HEK293 (cell line): ENCODE data around the gene FBXO36.

Experiments used
- CTCF ChIA-PET: fragments of 350-600 bp; formaldehyde crosslinking; extraction: SDS; loops from one replicate; lab custom pipeline; 2021; ENCODE audit warnings: antibody characterized with exemption; lab: Yijun Ruan, JAX
- POLR2A ChIA-PET: fragments of 300-600 bp; formaldehyde crosslinking; extraction: SDS; loops from one replicate; lab custom pipeline; 2020; ENCODE audit warnings: antibody characterized with exemption, inconsistent platforms; lab: Yijun Ruan, JAX
- H3K27ac ChIP-seq: fragments of 200-500 bp; sonication (Bioruptor generic); 2 replicates; pipeline ENCODE4 v1.5.1; 2014; ENCODE audit warnings: low read depth, low read length, control low read depth, inconsistent platforms; ENCODE audit errors: extremely low read depth
- H3K36me3 ChIP-seq, 2 experiments: fragments of 200-500 bp in 1 of 2; sonication (Bioruptor generic) in 1 of 2; 1 replicate in 1 of 2; 2 replicates in 1 of 2; pipeline ENCODE4 v1.5.1; 2014 to 2017; ENCODE audit warnings: inconsistent platforms in 2 of 2, low read length in 2 of 2; ENCODE audit not compliant: control insufficient read depth in 2 of 2, insufficient read depth in 1 of 2
- H3K4me1 ChIP-seq: fragments of 200-500 bp; sonication (Bioruptor generic); 2 replicates; pipeline ENCODE4 v1.5.1; 2014; ENCODE audit warnings: mild to moderate bottlenecking, low read length, inconsistent platforms; ENCODE audit not compliant: control insufficient read depth, insufficient read depth
- H3K4me3 ChIP-seq: 2 replicates; pipeline ENCODE4 v1.5.1; 2011; ENCODE audit warnings: low read depth, mild to moderate bottlenecking, control low read depth, low read length, moderate library complexity
- H3K9me3 ChIP-seq: fragments of 200-500 bp; sonication (Bioruptor generic); 2 replicates; pipeline ENCODE4 v1.5.1; 2014; ENCODE audit warnings: low read depth, low read length, inconsistent platforms; ENCODE audit not compliant: control insufficient read depth, insufficient read depth
- EGR2 ChIP-seq: fragments of 450-650 bp; formaldehyde crosslinking; IDR thresholded peaks from 2 replicates; pipeline ENCODE4 v1.5.1; 2016; ENCODE audit warnings: low read depth, missing biosample characterization, missing genetic modification characterization
- GLIS2 ChIP-seq: fragments of 450-650 bp; formaldehyde crosslinking; IDR thresholded peaks from 2 replicates; pipeline ENCODE4 v1.5.1; 2016; ENCODE audit warnings: missing biosample characterization, missing genetic modification characterization
- KLF16 ChIP-seq: fragments of 450-650 bp; formaldehyde crosslinking; IDR thresholded peaks from 2 replicates; pipeline ENCODE4 v1.5.1; 2017; ENCODE audit warnings: missing biosample characterization, missing genetic modification characterization
- PRDM2 ChIP-seq: fragments of 450-650 bp; formaldehyde crosslinking; IDR thresholded peaks from 2 replicates; pipeline ENCODE4 v1.5.1; 2016; ENCODE audit warnings: missing biosample characterization, missing genetic modification characterization, borderline replicate concordance
- ZBTB21 ChIP-seq: fragments of 450-650 bp; formaldehyde crosslinking; IDR thresholded peaks from 2 replicates; pipeline ENCODE4 v1.5.1; 2017; ENCODE audit warnings: missing biosample characterization, missing genetic modification characterization
- ZBTB8A ChIP-seq: fragments of 450-650 bp; formaldehyde crosslinking; IDR thresholded peaks from 2 replicates; pipeline ENCODE4 v1.5.1; 2016; ENCODE audit warnings: missing biosample characterization, missing genetic modification characterization
- ZFHX2 ChIP-seq: fragments of 450-650 bp; formaldehyde crosslinking; conservative IDR thresholded peaks from 2 replicates; pipeline ENCODE4 v1.5.1; 2016; ENCODE audit warnings: missing biosample characterization, missing genetic modification characterization
- ZNF18 ChIP-seq: fragments of 450-650 bp; formaldehyde crosslinking; IDR thresholded peaks from 2 replicates; pipeline ENCODE4 v1.5.1; 2016; ENCODE audit warnings: missing biosample characterization, missing genetic modification characterization
- ZNF335 ChIP-seq: fragments of 450-650 bp; formaldehyde crosslinking; conservative IDR thresholded peaks from 2 replicates; pipeline ENCODE4 v1.5.1; 2016; ENCODE audit warnings: missing biosample characterization, missing genetic modification characterization
- ZNF391 ChIP-seq: fragments of 450-650 bp; formaldehyde crosslinking; IDR thresholded peaks from 2 replicates; pipeline ENCODE4 v1.5.1; 2016; ENCODE audit warnings: low read depth, missing biosample characterization, missing genetic modification characterization, borderline replicate concordance
- ZNF423 ChIP-seq: fragments of 450-650 bp; formaldehyde crosslinking; IDR thresholded peaks from 2 replicates; pipeline ENCODE4 v1.5.1; 2016; ENCODE audit warnings: missing biosample characterization, missing genetic modification characterization
- ZNF521 ChIP-seq: fragments of 450-650 bp; formaldehyde crosslinking; IDR thresholded peaks from 2 replicates; pipeline ENCODE4 v1.5.1; 2017; ENCODE audit warnings: missing biosample characterization, mild to moderate bottlenecking, missing genetic modification characterization
- ZNF654 ChIP-seq: fragments of 450-650 bp; formaldehyde crosslinking; IDR thresholded peaks from 2 replicates; pipeline ENCODE4 v1.5.1; 2016; ENCODE audit warnings: low read depth, missing biosample characterization, missing genetic modification characterization
- ZNF670 ChIP-seq: fragments of 450-650 bp; formaldehyde crosslinking; IDR thresholded peaks from 2 replicates; pipeline ENCODE4 v1.5.1; 2016; ENCODE audit warnings: missing biosample characterization, missing genetic modification characterization, low read depth
- ZNF768 ChIP-seq: fragments of 450-650 bp; formaldehyde crosslinking; IDR thresholded peaks from 2 replicates; pipeline ENCODE4 v1.5.1; 2018; ENCODE audit warnings: missing biosample characterization, mild to moderate bottlenecking, missing genetic modification characterization
- ZNF785 ChIP-seq: fragments of 450-650 bp; formaldehyde crosslinking; IDR thresholded peaks from 2 replicates; pipeline ENCODE4 v1.5.1; 2016; ENCODE audit warnings: missing biosample characterization, missing genetic modification characterization
- ZSCAN18 ChIP-seq: fragments of 450-650 bp; formaldehyde crosslinking; IDR thresholded peaks from 2 replicates; pipeline ENCODE4 v1.5.1; 2016; ENCODE audit warnings: missing biosample characterization, missing genetic modification characterization
- TF ChIP-seq, protein P1 (sequence below): fragments of 450-650 bp; formaldehyde crosslinking; optimal IDR thresholded peaks from 2 replicates; pipeline ENCODE3; 2016; ENCODE audit warnings: missing biosample characterization, mild to moderate bottlenecking, missing genetic modification characterization
- TF ChIP-seq, protein P2 (sequence below): fragments of 450-650 bp; formaldehyde crosslinking; IDR thresholded peaks from 2 replicates; pipeline ENCODE4 v1.5.1; 2016; ENCODE audit warnings: missing biosample characterization, missing genetic modification characterization
- TF ChIP-seq, protein P3 (sequence below): fragments of 450-650 bp; formaldehyde crosslinking; IDR thresholded peaks from 2 replicates; pipeline ENCODE4 v1.5.1; 2017; ENCODE audit warnings: missing biosample characterization, missing genetic modification characterization

FBXO36 gene

DNA sequence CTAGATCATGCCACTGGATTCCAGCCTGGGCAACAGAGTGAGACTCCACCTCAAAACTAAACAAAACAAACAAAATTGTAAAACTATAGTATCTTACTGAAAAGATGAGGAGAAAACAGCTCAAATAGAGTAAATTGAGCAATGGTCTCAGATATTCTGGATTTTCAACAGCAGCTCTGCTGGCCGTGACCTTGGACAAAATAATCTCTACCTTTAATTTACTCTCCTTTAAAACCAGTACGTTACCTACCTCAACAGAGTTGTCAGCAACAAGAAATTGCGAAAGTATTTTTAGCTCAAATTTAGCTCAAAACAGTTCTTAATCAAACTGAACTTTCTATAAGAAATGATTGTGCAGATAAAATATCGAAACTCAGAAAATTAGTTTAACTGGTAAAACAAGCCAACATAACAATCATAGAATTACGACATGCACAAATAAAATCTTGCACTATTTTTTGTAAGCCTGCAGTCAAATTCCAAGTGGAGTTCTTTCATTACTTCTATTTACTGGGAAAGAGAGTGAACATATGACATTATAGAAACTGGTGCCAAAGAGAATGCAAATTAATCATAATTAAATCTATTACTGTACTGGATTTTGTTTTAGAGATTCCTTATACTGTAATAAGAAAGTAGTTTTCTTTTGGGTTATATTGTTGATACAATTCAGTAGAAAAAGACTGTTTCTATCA is 41.3 kb upstream of the FBXO36 start:
- CTCF ChIA-PET = interaction anchor here (0.6 kb wide), 1 partner anchor 1660 kb away, joined by 3 read pairs; no protein-coding TSS in a partner anchor
- H3K36me3 ChIP-seq = peaks cover 19 to 32% of the 10 kb centered on the region in 2 experiments
- no peaks in the 10 kb centered on the region for H3K9me3 ChIP-seq
- H3K4me1 ChIP-seq = 0 out of 2 replicates have a peak, but pooled peaks cover 2% of the 10 kb centered on the region
- H3K4me3 ChIP-seq = no peak overlapping the region
- no peak overlapping the region for H3K27ac ChIP-seq
- POLR2A ChIA-PET = no interaction called here
- no peak for TF ChIP-seq ZNF335 (tag by site-specific recombination)
- no peak for TF ChIP-seq ZNF521
- TF ChIP-seq ZBTB8A = no peak
- no peak for TF ChIP-seq ZNF785 (tag by site-specific recombination)
- TF ChIP-seq ZNF18 (tag by site-specific recombination) = no peak
- no peak for TF ChIP-seq ZBTB21 (tag by site-specific recombination)
- TF ChIP-seq ZNF423 (tag by site-specific recombination) = no peak
- TF ChIP-seq, protein P1, sequence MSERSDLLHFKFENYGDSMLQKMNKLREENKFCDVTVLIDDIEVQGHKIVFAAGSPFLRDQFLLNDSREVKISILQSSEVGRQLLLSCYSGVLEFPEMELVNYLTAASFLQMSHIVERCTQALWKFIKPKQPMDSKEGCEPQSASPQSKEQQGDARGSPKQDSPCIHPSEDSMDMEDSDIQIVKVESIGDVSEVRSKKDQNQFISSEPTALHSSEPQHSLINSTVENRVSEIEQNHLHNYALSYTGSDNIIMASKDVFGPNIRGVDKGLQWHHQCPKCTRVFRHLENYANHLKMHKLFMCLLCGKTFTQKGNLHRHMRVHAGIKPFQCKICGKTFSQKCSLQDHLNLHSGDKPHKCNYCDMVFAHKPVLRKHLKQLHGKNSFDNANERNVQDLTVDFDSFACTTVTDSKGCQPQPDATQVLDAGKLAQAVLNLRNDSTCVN (tag by site-specific recombination) = no peak
- no peak for TF ChIP-seq KLF16 (tag by site-specific recombination)
- TF ChIP-seq ZNF654 (tag by site-specific recombination) = no peak
- TF ChIP-seq ZNF670 (tag by site-specific recombination) = no peak
- TF ChIP-seq ZSCAN18 (tag by site-specific recombination) = no peak
- TF ChIP-seq ZNF391 (tag by site-specific recombination) = no peak
- no peak for TF ChIP-seq GLIS2 (tag by site-specific recombination)
- TF ChIP-seq, protein P2, sequence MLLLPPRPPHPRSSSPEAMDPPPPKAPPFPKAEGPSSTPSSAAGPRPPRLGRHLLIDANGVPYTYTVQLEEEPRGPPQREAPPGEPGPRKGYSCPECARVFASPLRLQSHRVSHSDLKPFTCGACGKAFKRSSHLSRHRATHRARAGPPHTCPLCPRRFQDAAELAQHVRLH = no peak
- TF ChIP-seq, protein P3, sequence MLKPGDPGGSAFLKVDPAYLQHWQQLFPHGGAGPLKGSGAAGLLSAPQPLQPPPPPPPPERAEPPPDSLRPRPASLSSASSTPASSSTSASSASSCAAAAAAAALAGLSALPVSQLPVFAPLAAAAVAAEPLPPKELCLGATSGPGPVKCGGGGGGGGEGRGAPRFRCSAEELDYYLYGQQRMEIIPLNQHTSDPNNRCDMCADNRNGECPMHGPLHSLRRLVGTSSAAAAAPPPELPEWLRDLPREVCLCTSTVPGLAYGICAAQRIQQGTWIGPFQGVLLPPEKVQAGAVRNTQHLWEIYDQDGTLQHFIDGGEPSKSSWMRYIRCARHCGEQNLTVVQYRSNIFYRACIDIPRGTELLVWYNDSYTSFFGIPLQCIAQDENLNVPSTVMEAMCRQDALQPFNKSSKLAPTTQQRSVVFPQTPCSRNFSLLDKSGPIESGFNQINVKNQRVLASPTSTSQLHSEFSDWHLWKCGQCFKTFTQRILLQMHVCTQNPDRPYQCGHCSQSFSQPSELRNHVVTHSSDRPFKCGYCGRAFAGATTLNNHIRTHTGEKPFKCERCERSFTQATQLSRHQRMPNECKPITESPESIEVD (tag by site-specific recombination) = no peak
- no peak for TF ChIP-seq ZNF768

GRCh38 chr2:229882583-229882982 is 39.7 kb upstream of the FBXO36 start:
- peaks cover 14 to 27% of the 10 kb centered on the region in 2 experiments for H3K36me3 ChIP-seq
- TF ChIP-seq PRDM2 (tag by site-specific recombination) = no peak
- TF ChIP-seq EGR2 (tag by site-specific recombination) = peak; percentile 17; the same call in 1 of the 2 replicates
- TF ChIP-seq ZFHX2 (tag by site-specific recombination) = 0 out of 2 replicates have a peak, but pooled peaks have one; percentile 9
- CTCF ChIA-PET = no interaction called here
- H3K27ac ChIP-seq = no peak overlapping the region
- H3K4me1 ChIP-seq = 0 out of 2 replicates have a peak, but pooled peaks cover 2% of the 10 kb centered on the region
- no peaks in the 10 kb centered on the region for H3K9me3 ChIP-seq
- H3K4me3 ChIP-seq = no peak overlapping the region
- POLR2A ChIA-PET = no interaction called here
